ENCODE data around the gene LGALS9C. TPM values are rescaled to one million over a fixed set of nuclear protein-coding genes. Genes with fewer than 3 reads are reported as not detected.
"Not testable (repeated sequence)": the region's sequence is repeated elsewhere in the genome, so short reads cannot be mapped to it uniquely, and the experiment has no call there.

The LGALS9C gene
- total RNA-seq, 1 donor from 2014 or later = not detected

GRCh38 chr17:18527354-18527753, 50.8 kb downstream of the LGALS9C start:
- not testable (repeated sequence) for DNase-seq (ENCODE audit: extremely low read depth, low read depth, low spot score)

GRCh38 chr17:18528435-18528834, 51.8 kb downstream of the LGALS9C start:
- not testable (repeated sequence) for DNase-seq (ENCODE audit: extremely low read depth, low read depth, low spot score)

- not testable (repeated sequence) for DNase-seq (ENCODE audit: extremely low read depth, low read depth, low spot score)
Measured at GRCh38 chr17:18528899-18529500, 52.4 kb downstream of the LGALS9C start.

GRCh38 chr17:18530405-18530804, 53.8 kb downstream of the LGALS9C start:
- DNase-seq (ENCODE audit: extremely low read depth, low read depth, low spot score) = not testable (repeated sequence)

GRCh38 chr17:18542234-18542633, 65.6 kb downstream of the LGALS9C start:
- not testable (repeated sequence) for DNase-seq (ENCODE audit: extremely low read depth, low read depth, low spot score)

- DNase-seq (ENCODE audit: extremely low read depth, low read depth, low spot score) = not testable (repeated sequence)
Measured at GRCh38 chr17:18542907-18543306, 66.3 kb downstream of the LGALS9C start.

Other genes with a start within 250 kb of the LGALS9C start
- gene FLII, start 218.1 kb upstream of the LGALS9C start, total RNA-seq = 358 and 394 TPM in 2 replicates
- gene MIEF2, start 216.1 kb upstream of the LGALS9C start, total RNA-seq = 9.1 and 11.7 TPM in 2 replicates
- gene TOP3A, start 161.8 kb upstream of the LGALS9C start, total RNA-seq = 21.4 and 38.6 TPM in 2 replicates
- gene SMCR8, start 161.5 kb upstream of the LGALS9C start, total RNA-seq = 18.2 and 21.9 TPM in 2 replicates
- gene SHMT1, start 113.2 kb upstream of the LGALS9C start, total RNA-seq = 6.9 and 8.6 TPM in 2 replicates
- gene EVPLL, start 99.0 kb upstream of the LGALS9C start, total RNA-seq = not detected in 2 replicates
- gene TBC1D28, start 167.6 kb downstream of the LGALS9C start, total RNA-seq = not detected in 2 replicates
- gene FOXO3B, start 205.5 kb downstream of the LGALS9C start, total RNA-seq = 3.0 and 7.2 TPM in 2 replicates